GM23248 (cell line): Measurements from ENCODE around the gene PCBP3. TPM values are rescaled to one million over a fixed set of nuclear protein-coding genes. Genes with fewer than 3 reads are reported as not detected.

Experiments used
- DNase-seq: peaks from one replicate; pipeline ENCODE4 v3.0.0-alpha.2; 2015
- H2AFZ ChIP-seq: fragments of 200-600 bp; sonication (generic); 2 replicates; pipeline ENCODE4 v1.6.1; 2016; ENCODE audit warnings: antibody characterized with exemption
- H3F3A ChIP-seq: fragments of 200-600 bp; sonication (generic); 2 replicates; pipeline ENCODE4 v1.6.1; 2016; ENCODE audit warnings: mild to moderate bottlenecking, antibody characterized with exemption, mixed run types; ENCODE audit not compliant: insufficient read depth
- H3K27ac ChIP-seq: fragments of 200-600 bp; sonication (generic); 2 replicates; pipeline ENCODE4 v1.5.1; 2016; ENCODE audit warnings: mild to moderate bottlenecking
- H3K27me3 ChIP-seq: fragments of 200-600 bp; sonication (generic); replicated peaks from 2 replicates; pipeline ENCODE4 v1.6.1; 2016; ENCODE audit warnings: mild to moderate bottlenecking; ENCODE audit not compliant: insufficient read depth
- H3K36me3 ChIP-seq: fragments of 200-600 bp; sonication (generic); 2 replicates; pipeline ENCODE4 v1.6.1; 2016; ENCODE audit warnings: low read depth, mild to moderate bottlenecking
- H3K4me1 ChIP-seq: fragments of 200-600 bp; sonication (generic); 2 replicates; pipeline ENCODE4 v1.6.1; 2016; ENCODE audit warnings: mild to moderate bottlenecking; ENCODE audit not compliant: insufficient read depth
- H3K4me2 ChIP-seq: fragments of 200-600 bp; sonication (generic); one replicate; pipeline ENCODE4 v1.6.1; 2016; ENCODE audit warnings: mild to moderate bottlenecking; ENCODE audit not compliant: unreplicated experiment
- H3K4me3 ChIP-seq: fragments of 200-600 bp; sonication (generic); 2 replicates; pipeline ENCODE4 v1.5.1; 2016; ENCODE audit warnings: mild to moderate bottlenecking
- H3K79me2 ChIP-seq: fragments of 200-600 bp; sonication (generic); 2 replicates; pipeline ENCODE4 v1.6.1; 2016; ENCODE audit warnings: mild to moderate bottlenecking; ENCODE audit not compliant: insufficient read depth
- H3K9ac ChIP-seq: fragments of 200-600 bp; sonication (generic); 2 replicates; pipeline ENCODE4 v1.6.1; 2016; ENCODE audit warnings: mild to moderate bottlenecking
- H3K9me2 ChIP-seq: fragments of 200-600 bp; sonication (generic); 2 replicates; pipeline ENCODE4 v1.6.1; 2016; ENCODE audit warnings: mixed run types, mild to moderate bottlenecking, moderate library complexity; ENCODE audit not compliant: insufficient read depth
- H3K9me3 ChIP-seq: fragments of 200-600 bp; sonication (generic); one replicate; pipeline ENCODE4 v1.6.1; 2017; ENCODE audit warnings: low read depth
- H4K20me1 ChIP-seq: fragments of 200-600 bp; sonication (generic); 2 replicates; pipeline ENCODE4 v1.6.0; 2016; ENCODE audit not compliant: insufficient read depth
- EZH2 ChIP-seq: fragments of 200-600 bp; sonication (generic); IDR thresholded peaks from 2 replicates; pipeline ENCODE4 v1.6.1; 2018; ENCODE audit warnings: antibody characterized with exemption, mild to moderate bottlenecking; ENCODE audit not compliant: insufficient read depth, poor library complexity, severe bottlenecking
- EZH2phosphoT487 ChIP-seq: fragments of 200-600 bp; sonication (generic); IDR thresholded peaks from 2 replicates; pipeline ENCODE4 v1.6.1; 2018; ENCODE audit warnings: antibody characterized with exemption, moderate library complexity, mild to moderate bottlenecking, low read depth; ENCODE audit not compliant: insufficient read depth
- WGBS, 2 experiments: methylation state at CpG; one replicate each; pipeline ENCODE4 v1.1.6; 2015 to 2017; ENCODE audit warnings: low lambda C conversion rate in 2 of 2, low coverage in 1 of 2; ENCODE audit errors: missing lambda C conversion rate in 2 of 2; 5-methylcytosine and 5-hydroxymethylcytosine counted together
- in situ Hi-C: fragments of 300-500 bp; cut with MboI; formaldehyde crosslinking; loops from 2 replicates; pipeline ENCODE4 v1.15.0; 2020
- polyA plus RNA-seq: library from polyadenylated mRNA; unstranded; fragments of >200 nt; fragmentation: Nextera tagmentation; extraction: Ambion mirVana; gene quantifications from 2 replicates; pipeline ENCODE4 v1.2.1, GENCODE V29; 2016
- total RNA-seq: library from RNA; depleted of rRNA; stranded (reverse); fragments of >200 nt; shearing (Covaris generic); gene quantifications from 2 replicates; pipeline ENCODE4 v1.2.3, GENCODE V29; 2014; rRNA removed

Gene PCBP3
- 0.32 TPM in 1 of 2 replicates, not detected in the other for total RNA-seq
- 1.2 and 1.3 TPM in 2 replicates for polyA plus RNA-seq

DNA sequence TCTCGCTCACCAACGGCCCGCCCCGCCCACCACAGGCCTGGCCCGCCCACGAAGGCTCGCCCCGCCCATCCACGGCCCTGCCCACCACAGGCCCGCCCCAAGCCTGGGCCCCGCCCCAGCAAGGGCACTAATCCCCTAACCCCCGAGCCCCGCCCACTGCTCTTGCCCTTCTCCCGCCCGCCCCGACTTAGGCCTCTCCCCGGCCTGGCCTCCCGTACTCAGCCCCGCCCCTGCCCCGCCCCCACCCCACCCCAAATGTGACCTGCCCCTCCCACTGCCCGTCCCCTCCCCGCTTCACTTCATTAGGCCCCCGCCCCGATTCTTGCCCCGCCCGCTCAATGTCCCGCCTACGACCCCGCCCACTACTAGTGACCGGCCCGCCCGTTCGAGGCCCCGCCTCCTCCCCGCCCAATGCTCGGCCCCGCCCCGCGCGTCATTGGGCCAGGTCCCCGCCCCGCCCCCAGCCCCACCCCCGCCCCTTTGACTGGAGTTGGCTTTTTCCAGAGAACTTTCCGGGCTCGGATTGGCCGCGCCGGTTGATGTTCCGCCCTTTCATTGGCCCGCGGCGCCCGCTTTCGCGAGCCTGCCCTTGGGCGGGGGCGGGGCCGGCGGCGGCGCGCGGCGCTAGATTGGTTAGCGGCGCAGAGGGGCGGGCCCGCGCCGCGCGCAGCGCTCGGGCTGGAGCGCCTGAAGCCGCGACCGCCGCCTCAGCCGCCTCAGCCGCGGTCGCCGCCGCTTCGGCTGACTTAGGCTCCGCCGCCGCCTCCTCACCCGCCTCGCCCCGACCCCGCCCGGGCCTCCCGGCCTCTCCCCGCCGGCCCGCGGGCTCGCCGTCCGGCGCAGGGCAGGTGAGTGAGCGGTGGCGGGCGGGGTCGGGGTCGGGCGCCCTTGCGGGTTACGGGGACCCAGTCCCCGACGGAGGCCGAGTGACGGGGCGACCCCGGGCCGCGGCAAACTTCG is at the start of gene PCBP3:
TSS of gene PCBP3 (plus strand) at position 705 of the 960 bp plus-strand sequence. CDS start 206,361 bp downstream, outside the sequence.
- peak within 1 kb of the TSS; percentile 60 for H3K4me2 ChIP-seq
- H3K9me2 ChIP-seq, result peaks cover 4% of the 10 kb centered on the region; the same call in 1 of the 2 replicates
- H3K79me2 ChIP-seq, result no peaks in the 10 kb centered on the region
- H3K4me3 ChIP-seq, result peak within 1 kb of the TSS; percentile 58
- H4K20me1 ChIP-seq, result no peaks in the 10 kb centered on the region
- no peaks in the 10 kb centered on the region for H3K4me1 ChIP-seq
- H3K9ac ChIP-seq, result peak within 1 kb of the TSS; percentile 31; the same call in 1 of the 2 replicates
- H3K36me3 ChIP-seq, result no peaks in the 10 kb centered on the region
- H3K27me3 ChIP-seq, result no peaks in the 10 kb centered on the region; the same call in 1 of the 2 replicates
- in situ Hi-C loops, result no loop called here
- 0 out of 2 replicates have a peak within 1 kb of the TSS, but pooled peaks have one; percentile 48 for H2AFZ ChIP-seq
- peaks cover 17% of the 10 kb centered on the region; the same call in 1 of the 2 replicates for H3F3A ChIP-seq
- TF ChIP-seq EZH2phosphoT487, result no peak
- no peaks in the 10 kb centered on the region for H3K9me3 ChIP-seq
- WGBS, 2 experiments, result 2 to 4% methylated on average over 10 to 72 of the region's 120 CpGs
- peak; percentile 96 for DNase-seq
- H3K27ac ChIP-seq, result no peak within 1 kb of the TSS

- no peak overlapping the region for H3K9ac ChIP-seq
- no peak overlapping the region for H3K27ac ChIP-seq
- no peak overlapping the region for H2AFZ ChIP-seq
- H3K79me2 ChIP-seq, result no peaks in the 10 kb centered on the region
- no peaks in the 10 kb centered on the region for H3F3A ChIP-seq
- H3K4me2 ChIP-seq, result no peak overlapping the region
- no peaks in the 10 kb centered on the region for H4K20me1 ChIP-seq
- H3K36me3 ChIP-seq, result no peaks in the 10 kb centered on the region
- H3K4me3 ChIP-seq, result no peak overlapping the region
- WGBS, 2 experiments, result 78 to 90% methylated on average over 16 to 17 of the region's 17 CpGs
- in situ Hi-C loops, result no loop called here
- DNase-seq, result no peak
- no peaks in the 10 kb centered on the region for H3K9me2 ChIP-seq
- no peak for TF ChIP-seq EZH2phosphoT487
- no peak for TF ChIP-seq EZH2
- H3K9me3 ChIP-seq, result no peaks in the 10 kb centered on the region
- H3K4me1 ChIP-seq, result no peaks in the 10 kb centered on the region
- H3K27me3 ChIP-seq, result peaks cover 12% of the 10 kb centered on the region
Measured at GRCh38 chr21:45594721-45595489, 48.6 kb upstream of the PCBP3 start.

DNA sequence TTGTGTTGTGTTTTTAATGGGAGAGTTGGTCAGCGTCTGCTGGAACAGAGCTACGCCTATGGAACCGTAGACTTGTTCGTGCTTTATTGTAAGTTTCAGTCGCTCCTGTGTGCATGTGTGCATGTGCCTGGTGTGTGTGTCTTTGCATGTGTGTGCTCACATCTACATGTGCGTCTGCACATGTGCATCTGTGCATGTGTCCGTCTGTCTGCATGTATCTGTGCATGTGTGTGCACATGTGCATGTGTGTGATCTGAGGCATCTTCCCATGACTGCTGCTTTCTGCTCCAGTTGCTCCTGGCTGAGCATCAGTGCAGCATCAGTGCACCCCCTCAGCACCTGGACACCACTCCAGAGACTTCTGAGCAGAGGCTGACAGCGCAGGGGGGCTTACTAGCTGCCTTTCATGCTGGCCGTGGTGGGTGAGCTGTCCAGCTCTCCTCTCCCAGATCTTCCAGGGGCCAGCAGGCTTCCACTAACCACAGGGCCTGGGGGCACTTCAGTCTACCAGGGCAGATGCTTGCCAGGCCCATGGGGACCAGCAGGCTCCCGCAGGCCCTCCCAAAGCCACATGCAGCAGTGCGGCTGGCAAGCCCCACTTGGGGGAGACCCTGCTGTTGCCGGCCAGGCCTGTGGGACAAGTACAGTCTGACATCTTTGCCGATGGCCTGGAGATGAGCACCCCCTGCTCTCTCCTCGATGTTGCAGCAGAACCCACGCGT is 47.8 kb upstream of the PCBP3 start:
- Histone ChIP-seq H3K9me2 (no peaks in the 10 kb centered on the region), H3K27ac (no peak overlapping the region), H3K4me2 (no peak overlapping the region), H3K4me1 (no peaks in the 10 kb centered on the region), H3K9me3 (no peaks in the 10 kb centered on the region), H3F3A (no peaks in the 10 kb centered on the region), H3K36me3 (no peaks in the 10 kb centered on the region), H3K27me3 (peaks cover 8% of the 10 kb centered on the region), H3K79me2 (no peaks in the 10 kb centered on the region), H3K4me3 (no peak overlapping the region), H3K9ac (no peak overlapping the region), H4K20me1 (no peaks in the 10 kb centered on the region), H2AFZ (no peak overlapping the region)
- 73 to 76% methylated on average over 16 of the region's 16 CpGs for WGBS, 2 experiments
- DNase-seq, result no peak
- TF ChIP-seq EZH2 (no peak), EZH2phosphoT487 (no peak)
- in situ Hi-C loops, result no loop called here
